ENCODE results near the gene STK26.

Gene STK26

GRCh38 chrX:132120913-132121312 lies 97.8 kb downstream of the STK26 start:
- no peak overlapping the region for H3K4me3 ChIP-seq (ENCODE audit: low read depth, low read length)
- no peak for TF ChIP-seq CTCF (IDR thresholded peaks at IDR 0.05; ENCODE audit: control insufficient read depth, extremely low read depth, insufficient read depth)
- no peak for DNase-seq (ENCODE audit: low read depth)

Measured in LNCaP clone FGC (cell line).